22Rv1 (cell line): ENCODE measurements around the gene PASK.

Experiments
- CTCF ChIP-seq: fragments of 450-650 bp; IDR thresholded peaks from 2 replicates; pipeline ENCODE4 v1.5.1; 2017; ENCODE audit warnings: mild to moderate bottlenecking
- ZFX ChIP-seq: fragments of 450-650 bp; IDR thresholded peaks from 2 replicates; pipeline ENCODE4 v1.6.1; 2017; ENCODE audit warnings: antibody characterized with exemption, borderline replicate concordance

- no peak for TF ChIP-seq CTCF
- TF ChIP-seq ZFX = no peak
Observed at GRCh38 chr2:241160318-241160717, 11.0 kb upstream of the PASK start.
